GM23248 (cell line): ENCODE data around the gene ATG7. TPM values are rescaled to one million over a fixed set of nuclear protein-coding genes. Genes with fewer than 3 reads are reported as not detected.

Experiments used
- DNase-seq: peaks from one replicate; pipeline ENCODE4 v3.0.0-alpha.2; 2015
- H2AFZ ChIP-seq: fragments of 200-600 bp; sonication (generic); 2 replicates; pipeline ENCODE4 v1.6.1; 2016; ENCODE audit warnings: antibody characterized with exemption
- H3F3A ChIP-seq: fragments of 200-600 bp; sonication (generic); 2 replicates; pipeline ENCODE4 v1.6.1; 2016; ENCODE audit warnings: mild to moderate bottlenecking, antibody characterized with exemption, mixed run types; ENCODE audit not compliant: insufficient read depth
- H3K27ac ChIP-seq: fragments of 200-600 bp; sonication (generic); 2 replicates; pipeline ENCODE4 v1.5.1; 2016; ENCODE audit warnings: mild to moderate bottlenecking
- H3K27me3 ChIP-seq: fragments of 200-600 bp; sonication (generic); replicated peaks from 2 replicates; pipeline ENCODE4 v1.6.1; 2016; ENCODE audit warnings: mild to moderate bottlenecking; ENCODE audit not compliant: insufficient read depth
- H3K36me3 ChIP-seq: fragments of 200-600 bp; sonication (generic); 2 replicates; pipeline ENCODE4 v1.6.1; 2016; ENCODE audit warnings: low read depth, mild to moderate bottlenecking
- H3K4me1 ChIP-seq: fragments of 200-600 bp; sonication (generic); 2 replicates; pipeline ENCODE4 v1.6.1; 2016; ENCODE audit warnings: mild to moderate bottlenecking; ENCODE audit not compliant: insufficient read depth
- H3K4me2 ChIP-seq: fragments of 200-600 bp; sonication (generic); one replicate; pipeline ENCODE4 v1.6.1; 2016; ENCODE audit warnings: mild to moderate bottlenecking; ENCODE audit not compliant: unreplicated experiment
- H3K4me3 ChIP-seq: fragments of 200-600 bp; sonication (generic); 2 replicates; pipeline ENCODE4 v1.5.1; 2016; ENCODE audit warnings: mild to moderate bottlenecking
- H3K79me2 ChIP-seq: fragments of 200-600 bp; sonication (generic); 2 replicates; pipeline ENCODE4 v1.6.1; 2016; ENCODE audit warnings: mild to moderate bottlenecking; ENCODE audit not compliant: insufficient read depth
- H3K9ac ChIP-seq: fragments of 200-600 bp; sonication (generic); 2 replicates; pipeline ENCODE4 v1.6.1; 2016; ENCODE audit warnings: mild to moderate bottlenecking
- H3K9me2 ChIP-seq: fragments of 200-600 bp; sonication (generic); 2 replicates; pipeline ENCODE4 v1.6.1; 2016; ENCODE audit warnings: mixed run types, mild to moderate bottlenecking, moderate library complexity; ENCODE audit not compliant: insufficient read depth
- H3K9me3 ChIP-seq: fragments of 200-600 bp; sonication (generic); one replicate; pipeline ENCODE4 v1.6.1; 2017; ENCODE audit warnings: low read depth
- H4K20me1 ChIP-seq: fragments of 200-600 bp; sonication (generic); 2 replicates; pipeline ENCODE4 v1.6.0; 2016; ENCODE audit not compliant: insufficient read depth
- EZH2 ChIP-seq: fragments of 200-600 bp; sonication (generic); IDR thresholded peaks from 2 replicates; pipeline ENCODE4 v1.6.1; 2018; ENCODE audit warnings: antibody characterized with exemption, mild to moderate bottlenecking; ENCODE audit not compliant: insufficient read depth, poor library complexity, severe bottlenecking
- EZH2phosphoT487 ChIP-seq: fragments of 200-600 bp; sonication (generic); IDR thresholded peaks from 2 replicates; pipeline ENCODE4 v1.6.1; 2018; ENCODE audit warnings: antibody characterized with exemption, moderate library complexity, mild to moderate bottlenecking, low read depth; ENCODE audit not compliant: insufficient read depth
- WGBS, 2 experiments: methylation state at CpG; one replicate each; pipeline ENCODE4 v1.1.6; 2015 to 2017; ENCODE audit warnings: low lambda C conversion rate in 2 of 2, low coverage in 1 of 2; ENCODE audit errors: missing lambda C conversion rate in 2 of 2; 5-methylcytosine and 5-hydroxymethylcytosine counted together
- in situ Hi-C: fragments of 300-500 bp; cut with MboI; formaldehyde crosslinking; loops from 2 replicates; pipeline ENCODE4 v1.15.0; 2020
- polyA plus RNA-seq: library from polyadenylated mRNA; unstranded; fragments of >200 nt; fragmentation: Nextera tagmentation; extraction: Ambion mirVana; gene quantifications from 2 replicates; pipeline ENCODE4 v1.2.1, GENCODE V29; 2016
- total RNA-seq: library from RNA; depleted of rRNA; stranded (reverse); fragments of >200 nt; shearing (Covaris generic); gene quantifications from 2 replicates; pipeline ENCODE4 v1.2.3, GENCODE V29; 2014

Gene ATG7
- total and polyA plus RNA-seq, 2 experiments from 2014 or later, result 40.5 to 67.5 TPM

GRCh38 chr3:11583638-11584046 is 311.4 kb downstream of the ATG7 start:
- in situ Hi-C loops, result no loop called here
- Histone ChIP-seq H3K4me1 (peaks cover 60% of the 10 kb centered on the region), H4K20me1 (no peaks in the 10 kb centered on the region; the same call in 1 of the 2 replicates), H3K4me2 (peak overlapping the region; percentile 95), H3K36me3 (peaks cover 5% of the 10 kb centered on the region; the same call in 1 of the 2 replicates), H3K27ac (peak overlapping the region; percentile 77), H3F3A (peaks cover 63% of the 10 kb centered on the region), H3K4me3 (no peak overlapping the region), H2AFZ (no peak overlapping the region), H3K9ac (peak overlapping the region; percentile 71), H3K9me3 (no peaks in the 10 kb centered on the region), H3K79me2 (peaks cover 100% of the 10 kb centered on the region), H3K27me3 (no peaks in the 10 kb centered on the region), H3K9me2 (no peaks in the 10 kb centered on the region)
- DNase-seq, result peak; percentile 57
- WGBS, 2 experiments, result 33 to 41% methylated on average over 10 of the region's 10 CpGs
- TF ChIP-seq EZH2 (no peak), EZH2phosphoT487 (no peak)

GRCh38 chr3:11584570-11584969 is 312.4 kb downstream of the ATG7 start:
- H3K27ac ChIP-seq, result peak overlapping the region; percentile 77; the same call in 1 of the 2 replicates
- no peak for TF ChIP-seq EZH2
- no peak for TF ChIP-seq EZH2phosphoT487
- 81 to 85% methylated on average over 4 of the region's 4 CpGs for WGBS, 2 experiments
- no peaks in the 10 kb centered on the region; the same call in 1 of the 2 replicates for H4K20me1 ChIP-seq
- peaks cover 60% of the 10 kb centered on the region for H3K4me1 ChIP-seq
- no peak for DNase-seq
- H3K4me2 ChIP-seq, result no peak overlapping the region
- peaks cover 5% of the 10 kb centered on the region; the same call in 1 of the 2 replicates for H3K36me3 ChIP-seq
- H2AFZ ChIP-seq, result no peak overlapping the region
- H3K27me3 ChIP-seq, result no peaks in the 10 kb centered on the region
- H3K79me2 ChIP-seq, result peaks cover 100% of the 10 kb centered on the region
- no peak overlapping the region for H3K9ac ChIP-seq
- in situ Hi-C loops, result no loop called here
- no peaks in the 10 kb centered on the region for H3K9me3 ChIP-seq
- peaks cover 60% of the 10 kb centered on the region for H3F3A ChIP-seq
- H3K4me3 ChIP-seq, result no peak overlapping the region
- no peaks in the 10 kb centered on the region for H3K9me2 ChIP-seq

- no peak for DNase-seq
- in situ Hi-C loops, result no loop called here
- H3K4me1 ChIP-seq, result peaks cover 69% of the 10 kb centered on the region
- no peak overlapping the region for H3K4me3 ChIP-seq
- H3K4me2 ChIP-seq, result no peak overlapping the region
- no peaks in the 10 kb centered on the region for H3K27me3 ChIP-seq
- TF ChIP-seq EZH2 (no peak), EZH2phosphoT487 (no peak)
- 96 to 98% methylated on average over 12 of the region's 12 CpGs for WGBS, 2 experiments
- H3K9ac ChIP-seq, result no peak overlapping the region
- H3K36me3 ChIP-seq, result no peaks in the 10 kb centered on the region
- no peaks in the 10 kb centered on the region for H3K9me2 ChIP-seq
- no peak overlapping the region for H2AFZ ChIP-seq
- no peaks in the 10 kb centered on the region for H3K9me3 ChIP-seq
- peaks cover 61% of the 10 kb centered on the region for H3F3A ChIP-seq
- no peak overlapping the region for H3K27ac ChIP-seq
- no peaks in the 10 kb centered on the region for H4K20me1 ChIP-seq
- peaks cover 100% of the 10 kb centered on the region for H3K79me2 ChIP-seq
These were observed 315.6 kb downstream of the ATG7 start for GRCh38 chr3:11587766-11588165.

GRCh38 chr3:11588338-11588737 is 316.1 kb downstream of the ATG7 start:
- Histone ChIP-seq H3K4me3 (no peak overlapping the region), H3F3A (peaks cover 61% of the 10 kb centered on the region), H3K4me1 (peaks cover 69% of the 10 kb centered on the region), H3K27ac (no peak overlapping the region), H3K4me2 (no peak overlapping the region), H3K36me3 (no peaks in the 10 kb centered on the region), H3K9me3 (no peaks in the 10 kb centered on the region), H3K9ac (no peak overlapping the region), H4K20me1 (no peaks in the 10 kb centered on the region), H3K9me2 (no peaks in the 10 kb centered on the region), H3K27me3 (no peaks in the 10 kb centered on the region), H3K79me2 (peaks cover 100% of the 10 kb centered on the region), H2AFZ (no peak overlapping the region)
- DNase-seq, result no peak
- in situ Hi-C loops, result no loop called here
- WGBS, 2 experiments, result 77 to 87% methylated on average over 5 of the region's 5 CpGs
- no peak for TF ChIP-seq EZH2
- TF ChIP-seq EZH2phosphoT487, result no peak
